HepG2 (cell line): ENCODE data around the gene ABTB2.

ENCODE experiments used
- BRF2 ChIP-seq: sonication (generic); formaldehyde crosslinking; IDR thresholded peaks from 2 replicates; pipeline ENCODE4 v1.8.1; 2022; ENCODE audit warnings: mild to moderate bottlenecking, missing genetic modification reagents
- HINFP ChIP-seq: sonication (generic); formaldehyde crosslinking; IDR thresholded peaks from 2 replicates; pipeline ENCODE4 v1.4.0; 2020; ENCODE audit warnings: low read depth, mild to moderate bottlenecking, missing genetic modification reagents
- JUN ChIP-seq: sonication (generic); formaldehyde crosslinking; IDR thresholded peaks from 2 replicates; pipeline ENCODE4 v1.4.0; 2020; ENCODE audit warnings: mild to moderate bottlenecking, missing genetic modification reagents
- SRF ChIP-seq: IDR thresholded peaks from 2 replicates; pipeline ENCODE4 v1.6.1; 2011; ENCODE audit warnings: mild to moderate bottlenecking, low read depth, low read length, moderate library complexity
- ZNF232 ChIP-seq: sonication (generic); formaldehyde crosslinking; IDR thresholded peaks from 2 replicates; pipeline ENCODE4 v1.4.0; 2020; ENCODE audit warnings: missing genetic modification reagents, borderline replicate concordance
- ZNF326 ChIP-seq: sonication (generic); formaldehyde crosslinking; IDR thresholded peaks from 2 replicates; pipeline ENCODE4 v1.4.0; 2020; ENCODE audit warnings: missing genetic modification reagents, borderline replicate concordance

GRCh38 chr11:34236572-34236971 lies 121.2 kb downstream of the ABTB2 start:
- TF ChIP-seq JUN (CRISPR knock-in tag) (no peak), SRF (no peak), ZNF326 (no peak), HINFP (CRISPR knock-in tag) (no peak), ZNF232 (CRISPR knock-in tag) (no peak), BRF2 (CRISPR knock-in tag) (no peak)
